Lung (tissue), 12 donors: Measurements from ENCODE around the gene RINT1. TPM values are rescaled to one million over a fixed set of nuclear protein-coding genes. Genes with fewer than 3 reads are reported as not detected.
"Not testable (repeated sequence)": the region's sequence is repeated elsewhere in the genome, so short reads cannot be mapped to it uniquely, and the experiment has no call there.

Source experiments
- ATAC-seq: fragments of 200-7000 bp; cut with Tn5 transposase; one replicate; pipeline ENCODE4 v1.9.1; 2020; ENCODE audit warnings: moderate number of reproducible peaks; ENCODE audit not compliant: insufficient read depth, low FRiP score
- DNase-seq, 3 donors: peaks; one replicate each; pipeline ENCODE4 v3.0.0-alpha.2; 2013 to 2017
- H3K27ac ChIP-seq, 2 donors: one replicate each; pipeline ENCODE4 v1.5.1; 2013; ENCODE audit warnings: mild to moderate bottlenecking in 2 of 2, moderate library complexity in 2 of 2, control low read depth in 1 of 2, inconsistent platforms in 1 of 2, low read depth in 1 of 2, low read length in 1 of 2
- H3K27me3 ChIP-seq, 3 donors: one replicate each; pipeline ENCODE4 v1.5.1; 2013; ENCODE audit warnings: low read length in 2 of 3; ENCODE audit not compliant: control insufficient read depth in 3 of 3, insufficient read depth in 3 of 3
- H3K36me3 ChIP-seq, 4 donors: one replicate each; pipeline ENCODE4 v1.5.1; 2013; ENCODE audit warnings: low read length in 4 of 4, mild to moderate bottlenecking in 1 of 4, moderate library complexity in 1 of 4; ENCODE audit not compliant: control insufficient read depth in 4 of 4, insufficient read depth in 4 of 4
- H3K4me1 ChIP-seq, 5 donors: one replicate each; pipeline ENCODE4 v1.5.1; 2013; ENCODE audit warnings: low read length in 5 of 5, mild to moderate bottlenecking in 2 of 5, moderate library complexity in 1 of 5; ENCODE audit not compliant: control insufficient read depth in 5 of 5, insufficient read depth in 5 of 5
- H3K4me3 ChIP-seq: one replicate; pipeline ENCODE4 v1.5.1; 2013; ENCODE audit warnings: mild to moderate bottlenecking, control low read depth, moderate library complexity
- H3K9ac ChIP-seq, 2 donors: one replicate each; pipeline ENCODE4 v1.5.1; 2013; ENCODE audit warnings: low read length in 2 of 2, control low read depth in 1 of 2; ENCODE audit not compliant: insufficient read depth in 1 of 2
- H3K9me3 ChIP-seq, 4 donors: one replicate each; pipeline ENCODE4 v1.5.1; 2013; ENCODE audit warnings: low read length in 3 of 4, mild to moderate bottlenecking in 1 of 4, moderate library complexity in 1 of 4; ENCODE audit not compliant: control insufficient read depth in 4 of 4, insufficient read depth in 3 of 4
- WGBS, 2 donors: extraction: QIAGEN DNeasy Blood & Tissue Kit; methylation state at CpG; one replicate each; pipeline ENCODE4 v1.1.7; 2013; 5-methylcytosine and 5-hydroxymethylcytosine counted together
- polyA plus RNA-seq, 2 donors: library from polyadenylated mRNA; stranded (reverse); fragments of 200-250 nt; gene quantifications; one replicate each; pipeline ENCODE4 v1.2.1, GENCODE V29; 2013
- total RNA-seq, 2 donors: library from RNA; depleted of rRNA in 1 of 2; stranded (reverse); fragments of >200 nt in 1 of 2; gene quantifications; one replicate each; pipeline ENCODE4 v1.2.1, GENCODE V29; 2014 to 2021
- TF ChIP-seq, protein P1 (sequence below): IDR thresholded peaks from 2 replicates; pipeline ENCODE4 v1.5.1; 2012; ENCODE audit warnings: mild to moderate bottlenecking; ENCODE audit errors: control extremely low read depth, extremely low read depth
- donor health status: control.
- donor health status: control.
- donor health status: Bipolar disorder and iron deficiency.
- donor health status: healthy.
- donor health status: DM: yes; HTN: yes; CAD: no.

RINT1 gene
- total and polyA plus RNA-seq, 4 donors: 8.4 to 21.9 (median 18.1) TPM

DNA sequence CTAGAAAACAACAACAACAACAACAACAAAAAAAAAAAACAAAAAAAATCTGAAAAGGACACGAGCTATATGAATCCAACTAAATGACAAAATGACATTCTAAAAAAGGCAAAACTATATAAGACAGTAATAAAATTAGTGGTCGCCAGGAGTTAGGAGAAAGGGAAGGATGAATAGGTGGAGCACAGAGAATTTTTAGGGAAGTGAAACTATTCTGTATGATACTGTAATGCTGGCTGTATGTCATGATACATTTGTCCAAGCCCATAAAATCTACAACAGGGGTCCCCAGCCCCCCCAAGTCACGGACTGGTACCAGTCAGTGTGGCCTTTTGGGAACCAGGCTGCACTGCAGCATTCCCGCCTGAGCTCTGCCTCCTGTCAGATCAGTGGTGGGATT lies 7.2 kb upstream of the RINT1 start:
- no peak overlapping the region for H3K4me3 ChIP-seq
- no peak for ATAC-seq
- H3K9ac ChIP-seq: no peak overlapping the region
- H3K9me3 ChIP-seq: no peaks in the 10 kb centered on the region
- peaks cover 0 to under 1% (median 0%) of the 10 kb centered on the region in 4 donors for H3K36me3 ChIP-seq
- WGBS, 2 donors: 71 to 77% methylated on average over 4 of the region's 4 CpGs
- no peak for DNase-seq
- peaks cover 0 to 4% (median 0%) of the 10 kb centered on the region in 5 donors for H3K4me1 ChIP-seq
- H3K27me3 ChIP-seq: no peaks in the 10 kb centered on the region
- TF ChIP-seq, protein P1, sequence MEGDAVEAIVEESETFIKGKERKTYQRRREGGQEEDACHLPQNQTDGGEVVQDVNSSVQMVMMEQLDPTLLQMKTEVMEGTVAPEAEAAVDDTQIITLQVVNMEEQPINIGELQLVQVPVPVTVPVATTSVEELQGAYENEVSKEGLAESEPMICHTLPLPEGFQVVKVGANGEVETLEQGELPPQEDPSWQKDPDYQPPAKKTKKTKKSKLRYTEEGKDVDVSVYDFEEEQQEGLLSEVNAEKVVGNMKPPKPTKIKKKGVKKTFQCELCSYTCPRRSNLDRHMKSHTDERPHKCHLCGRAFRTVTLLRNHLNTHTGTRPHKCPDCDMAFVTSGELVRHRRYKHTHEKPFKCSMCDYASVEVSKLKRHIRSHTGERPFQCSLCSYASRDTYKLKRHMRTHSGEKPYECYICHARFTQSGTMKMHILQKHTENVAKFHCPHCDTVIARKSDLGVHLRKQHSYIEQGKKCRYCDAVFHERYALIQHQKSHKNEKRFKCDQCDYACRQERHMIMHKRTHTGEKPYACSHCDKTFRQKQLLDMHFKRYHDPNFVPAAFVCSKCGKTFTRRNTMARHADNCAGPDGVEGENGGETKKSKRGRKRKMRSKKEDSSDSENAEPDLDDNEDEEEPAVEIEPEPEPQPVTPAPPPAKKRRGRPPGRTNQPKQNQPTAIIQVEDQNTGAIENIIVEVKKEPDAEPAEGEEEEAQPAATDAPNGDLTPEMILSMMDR: no peak
- no peak overlapping the region for H3K27ac ChIP-seq

DNA sequence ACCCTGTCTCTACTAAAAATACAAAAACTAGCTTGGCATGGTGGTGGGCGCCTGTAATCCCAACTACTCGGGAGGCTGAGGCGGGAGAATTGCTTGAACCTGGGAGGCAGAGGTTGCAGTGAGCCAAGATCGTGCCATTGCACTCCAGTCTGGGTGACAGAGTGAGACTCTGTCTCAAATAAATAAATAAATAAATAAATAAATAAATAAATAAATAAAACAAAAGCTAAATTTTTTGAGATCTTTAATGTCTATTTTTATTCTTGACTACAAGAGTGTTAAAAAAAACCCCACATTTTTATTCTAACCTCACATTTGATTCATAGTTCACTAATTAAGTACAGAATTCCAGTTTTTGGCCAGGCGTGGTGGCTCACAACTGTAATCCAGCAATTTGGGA lies 4.3 kb upstream of the RINT1 start:
- not testable (repeated sequence) for H3K4me3 ChIP-seq, H3K9ac ChIP-seq, H3K9me3 ChIP-seq, H3K27me3 ChIP-seq, H3K27ac ChIP-seq, H3K36me3 ChIP-seq, DNase-seq, H3K4me1 ChIP-seq, ATAC-seq
- 90 to 99% methylated on average over 5 of the region's 5 CpGs for WGBS, 2 donors

DNA sequence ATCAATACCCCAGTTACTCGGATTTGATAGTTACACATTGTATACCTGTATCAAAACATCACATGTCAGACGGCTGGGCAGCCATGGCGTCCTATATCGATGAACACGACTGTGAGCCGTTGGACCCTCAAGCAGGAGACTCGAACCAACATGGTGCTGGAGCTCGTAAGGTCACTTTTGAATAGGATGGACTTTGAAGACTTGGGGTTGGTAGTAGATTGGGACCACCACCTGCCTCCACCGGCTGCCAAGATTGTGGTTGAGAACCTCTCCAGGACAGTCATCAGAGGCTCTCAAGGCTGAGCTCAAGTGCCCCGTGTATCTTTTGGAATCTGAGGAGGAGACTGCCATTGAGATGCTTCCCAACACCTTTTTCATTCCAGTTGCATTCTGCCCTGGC lies 1.9 kb upstream of the RINT1 start:
- ATAC-seq (no peak), DNase-seq (no peak)
- Histone ChIP-seq H3K4me1 (peaks cover 0 to 14% (median 3%) of the 10 kb centered on the region in 5 donors), H3K36me3 (peaks cover 0 to 3% (median 0%) of the 10 kb centered on the region in 4 donors), H3K4me3 (no peak overlapping the region), H3K9ac (no peak overlapping the region), H3K9me3 (no peaks in the 10 kb centered on the region), H3K27me3 (no peaks in the 10 kb centered on the region), H3K27ac (no peak overlapping the region)
- 93 to 95% methylated on average over 10 of the region's 10 CpGs for WGBS, 2 donors
- TF ChIP-seq, protein P1: no peak

DNA sequence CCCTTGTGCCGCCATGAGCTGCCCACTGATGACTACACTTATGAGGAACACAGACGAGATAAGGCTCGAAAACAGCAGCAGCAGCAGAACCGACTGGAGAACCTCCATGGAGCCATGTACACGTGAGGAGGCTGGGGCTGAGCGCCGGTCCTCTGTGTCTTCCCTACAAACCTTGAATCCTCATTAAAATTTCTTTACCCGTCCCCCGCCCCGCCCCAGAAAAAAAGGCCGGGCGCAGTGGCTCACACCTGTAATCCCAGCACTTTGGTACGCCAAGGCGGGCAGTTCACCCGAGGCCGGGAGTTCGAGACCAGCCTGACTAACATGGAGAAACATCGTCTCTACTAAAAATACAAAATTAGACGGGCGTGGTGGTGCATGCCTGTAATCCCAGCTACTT lies 1.5 kb upstream of the RINT1 start:
- no peak overlapping the region for H3K4me3 ChIP-seq
- H3K9me3 ChIP-seq: no peaks in the 10 kb centered on the region
- no peak overlapping the region for H3K9ac ChIP-seq
- H3K27ac ChIP-seq: no peak overlapping the region
- no peak for DNase-seq
- ATAC-seq: no peak
- H3K36me3 ChIP-seq: peaks cover 0 to 3% (median 0%) of the 10 kb centered on the region in 4 donors
- TF ChIP-seq, protein P1: no peak
- no peaks in the 10 kb centered on the region for H3K27me3 ChIP-seq
- WGBS, 2 donors: 96 to 97% methylated on average over 20 of the region's 20 CpGs
- peaks cover 0 to 14% (median 3%) of the 10 kb centered on the region in 5 donors for H3K4me1 ChIP-seq
